NCI-H748 (cell line): ENCODE results near the gene MAGI2.
A peak's percentile ranks its signal among the peaks of the same experiment; 100 is the strongest.

Experiments
- DNase-seq: peaks from one replicate; lab custom pipeline; 2025; ENCODE audit not compliant: unreplicated experiment; lab: John Stamatoyannopoulos, UW

MAGI2 gene

GRCh38 chr7:79272938-79273337, 180.5 kb downstream of the MAGI2 start:
- DNase-seq: no peak

GRCh38 chr7:79272066-79272669, 181.3 kb downstream of the MAGI2 start:
- peak; percentile 64 for DNase-seq

- DNase-seq: peak; percentile 98
Measured at GRCh38 chr7:79268730-79269129, 184.7 kb downstream of the MAGI2 start.

- no peak for DNase-seq
Measured at GRCh38 chr7:79258826-79259225, 194.6 kb downstream of the MAGI2 start.

GRCh38 chr7:79257959-79258358, 195.5 kb downstream of the MAGI2 start:
- no peak for DNase-seq

- peak; percentile 53 for DNase-seq
Measured at GRCh38 chr7:79245623-79246249, 207.7 kb downstream of the MAGI2 start.

- no peak for DNase-seq
Measured at GRCh38 chr7:79244482-79244881, 209.0 kb downstream of the MAGI2 start.

- DNase-seq: no peak
Measured at GRCh38 chr7:79241288-79242060, 212.0 kb downstream of the MAGI2 start.

GRCh38 chr7:79240413-79240812, 213.1 kb downstream of the MAGI2 start:
- no peak for DNase-seq

GRCh38 chr7:79236352-79237028, 217.0 kb downstream of the MAGI2 start:
- peak; percentile 33 for DNase-seq

- DNase-seq: peak; percentile 88
Measured at GRCh38 chr7:79227044-79227443, 226.4 kb downstream of the MAGI2 start.

- DNase-seq: peak; percentile 27
Measured at GRCh38 chr7:79221211-79221610, 232.3 kb downstream of the MAGI2 start.

- no peak for DNase-seq
Measured at GRCh38 chr7:79217976-79218626, 235.4 kb downstream of the MAGI2 start.

- DNase-seq: no peak
Measured at GRCh38 chr7:79217468-79217867, 236.0 kb downstream of the MAGI2 start.

- no peak for DNase-seq
Measured at GRCh38 chr7:79216236-79216635, 237.2 kb downstream of the MAGI2 start.

- no peak for DNase-seq
Measured at GRCh38 chr7:79212334-79212733, 241.1 kb downstream of the MAGI2 start.

- DNase-seq: no peak
Measured at GRCh38 chr7:79211724-79212123, 241.7 kb downstream of the MAGI2 start.

- DNase-seq: no peak
Measured at GRCh38 chr7:79199961-79200360, 253.5 kb downstream of the MAGI2 start.

- no peak for DNase-seq
Measured at GRCh38 chr7:79199266-79199665, 254.2 kb downstream of the MAGI2 start.

GRCh38 chr7:79185605-79186004, 267.9 kb downstream of the MAGI2 start:
- DNase-seq: no peak

GRCh38 chr7:79182283-79182682, 271.2 kb downstream of the MAGI2 start:
- DNase-seq: no peak
